WTC11 (cell line): ENCODE measurements around the gene CCDC88B. TPM values are rescaled to one million over a fixed set of nuclear protein-coding genes. Genes with fewer than 3 reads are reported as not detected.

Source experiments
- CBFB ChIP-seq: sonication (generic); formaldehyde crosslinking; IDR thresholded peaks from 2 replicates; pipeline ENCODE4 v1.8.1; 2022; ENCODE audit warnings: mild to moderate bottlenecking, low read depth, missing genetic modification reagents
- CREB1 ChIP-seq: sonication (generic); formaldehyde crosslinking; IDR thresholded peaks from 2 replicates; pipeline ENCODE4 v1.8.0; 2023; ENCODE audit warnings: mild to moderate bottlenecking, missing genetic modification reagents
- EMX1 ChIP-seq: fragments of 250-450 bp; sonication (Bioruptor Pico); IDR thresholded peaks from 2 replicates; pipeline ENCODE4 v1.8.0; 2021; ENCODE audit warnings: mild to moderate bottlenecking
- IRF2 ChIP-seq: sonication (generic); formaldehyde crosslinking; IDR thresholded peaks from 2 replicates; pipeline ENCODE4 v1.8.0; 2022; ENCODE audit warnings: low read depth, missing genetic modification reagents, borderline replicate concordance
- KAT7 ChIP-seq: sonication (generic); formaldehyde crosslinking; IDR thresholded peaks from 2 replicates; pipeline ENCODE4 v1.8.1; 2023; ENCODE audit warnings: missing genetic modification reagents, mild to moderate bottlenecking, borderline replicate concordance
- MXD4 ChIP-seq: fragments of 250-450 bp; sonication (Bioruptor Pico); IDR thresholded peaks from 2 replicates; pipeline ENCODE4 v1.8.0; 2021; ENCODE audit warnings: mild to moderate bottlenecking, moderate library complexity, borderline replicate concordance
- MYBL2 ChIP-seq: sonication (generic); formaldehyde crosslinking; IDR thresholded peaks from 2 replicates; pipeline ENCODE4 v1.8.1; 2023; ENCODE audit warnings: mild to moderate bottlenecking, moderate library complexity, missing genetic modification reagents
- NFYB ChIP-seq: sonication (generic); formaldehyde crosslinking; conservative IDR thresholded peaks from 2 replicates; pipeline ENCODE4 v1.8.0; 2022; ENCODE audit warnings: low read depth, missing genetic modification reagents
- NR2C2 ChIP-seq: sonication (generic); formaldehyde crosslinking; IDR thresholded peaks from 2 replicates; pipeline ENCODE4 v1.8.0; 2022; ENCODE audit warnings: mild to moderate bottlenecking, missing genetic modification reagents
- OVOL2 ChIP-seq: fragments of 250-450 bp; sonication (Bioruptor Pico); IDR thresholded peaks from 2 replicates; pipeline ENCODE4 v1.9.0; 2021; ENCODE audit warnings: mild to moderate bottlenecking, borderline replicate concordance
- PRRX2 ChIP-seq: fragments of 250-450 bp; sonication (Bioruptor Pico); IDR thresholded peaks from 2 replicates; pipeline ENCODE4 v1.8.0; 2021; ENCODE audit warnings: mild to moderate bottlenecking
- SOX15 ChIP-seq: fragments of 250-450 bp; sonication (Bioruptor Pico); IDR thresholded peaks from 2 replicates; pipeline ENCODE4 v1.9.0; 2021; ENCODE audit warnings: mild to moderate bottlenecking
- SP1 ChIP-seq: sonication (generic); formaldehyde crosslinking; conservative IDR thresholded peaks from 2 replicates; pipeline ENCODE4 v1.8.1; 2022; ENCODE audit warnings: missing genetic modification reagents
- TCF7 ChIP-seq: sonication (generic); formaldehyde crosslinking; IDR thresholded peaks from 2 replicates; pipeline ENCODE4 v1.8.0; 2022; ENCODE audit warnings: mild to moderate bottlenecking, low read depth, missing genetic modification reagents, moderate library complexity
- ZNF219 ChIP-seq: sonication (generic); formaldehyde crosslinking; IDR thresholded peaks from 2 replicates; pipeline ENCODE4 v1.8.0; 2023; ENCODE audit warnings: missing genetic modification reagents, mild to moderate bottlenecking, borderline replicate concordance
- ZNF232 ChIP-seq: sonication (generic); formaldehyde crosslinking; IDR thresholded peaks from 2 replicates; pipeline ENCODE4 v1.8.0; 2022; ENCODE audit warnings: mild to moderate bottlenecking, missing genetic modification reagents
- total RNA-seq: library from RNA; stranded (reverse); gene quantifications from 3 replicates; pipeline ENCODE4 v1.2.3, GENCODE V29; 2021
- TF ChIP-seq, protein P1 (sequence below): sonication (generic); formaldehyde crosslinking; IDR thresholded peaks from 2 replicates; pipeline ENCODE4 v1.8.1; 2022; ENCODE audit warnings: missing genetic modification reagents, borderline replicate concordance
- TF ChIP-seq, protein P2 (sequence below): sonication (generic); formaldehyde crosslinking; IDR thresholded peaks from 2 replicates; pipeline ENCODE4 v1.8.1; 2023; ENCODE audit warnings: mild to moderate bottlenecking, missing genetic modification reagents, borderline replicate concordance
- TF ChIP-seq, protein P3 (sequence below): sonication (generic); formaldehyde crosslinking; IDR thresholded peaks from 2 replicates; pipeline ENCODE4 v1.8.1; 2023; ENCODE audit warnings: mild to moderate bottlenecking, missing genetic modification reagents
- TF ChIP-seq, protein P4 (sequence below): fragments of 250-450 bp; sonication (Bioruptor Pico); IDR thresholded peaks from 2 replicates; pipeline ENCODE4 v2.1.2; 2022; ENCODE audit warnings: mild to moderate bottlenecking, moderate library complexity
- TF ChIP-seq, protein P5 (sequence below): sonication (generic); formaldehyde crosslinking; IDR thresholded peaks from 2 replicates; pipeline ENCODE4 v1.8.0; 2022; ENCODE audit warnings: mild to moderate bottlenecking, missing genetic modification reagents
- TF ChIP-seq, protein P6 (sequence below): sonication (generic); formaldehyde crosslinking; IDR thresholded peaks from 2 replicates; pipeline ENCODE4 v1.8.1; 2023; ENCODE audit warnings: mild to moderate bottlenecking, missing genetic modification reagents

Gene CCDC88B
- total RNA-seq, 1 experiment from 2014 or later, result 17.0 TPM

DNA sequence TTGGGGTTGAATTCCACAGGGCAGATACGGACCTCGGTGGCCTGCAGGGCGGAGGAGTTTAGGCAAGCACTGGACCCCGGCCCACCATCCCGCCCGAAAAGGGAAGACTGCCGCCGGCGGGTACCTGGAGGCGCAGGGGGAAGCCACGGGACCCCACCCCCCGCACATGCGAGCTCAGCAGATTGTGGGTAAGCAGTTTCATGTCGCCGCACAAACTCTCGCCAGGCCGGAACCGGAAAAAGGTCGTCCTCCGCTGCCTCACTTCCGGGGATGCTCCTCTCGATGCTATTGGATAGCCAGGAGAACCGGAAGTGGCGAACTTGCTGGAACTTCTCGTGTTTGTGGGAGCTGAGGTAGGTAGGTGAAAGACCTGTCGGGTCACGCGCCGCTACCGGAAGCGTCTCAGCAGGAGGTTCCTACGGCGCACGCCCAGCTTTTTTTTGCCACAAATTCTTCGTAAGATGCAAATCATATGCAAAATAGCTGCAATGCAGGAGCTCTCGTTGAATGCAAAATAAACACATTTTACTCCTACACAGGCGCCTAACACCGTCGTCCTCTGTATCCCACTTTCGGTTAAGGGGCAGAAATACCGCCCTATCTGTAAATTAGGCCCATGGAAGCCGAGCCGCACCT is 22.6 kb upstream of the CCDC88B start, which contains the start of gene TRMT112 (continued):
- TF ChIP-seq, protein P1, sequence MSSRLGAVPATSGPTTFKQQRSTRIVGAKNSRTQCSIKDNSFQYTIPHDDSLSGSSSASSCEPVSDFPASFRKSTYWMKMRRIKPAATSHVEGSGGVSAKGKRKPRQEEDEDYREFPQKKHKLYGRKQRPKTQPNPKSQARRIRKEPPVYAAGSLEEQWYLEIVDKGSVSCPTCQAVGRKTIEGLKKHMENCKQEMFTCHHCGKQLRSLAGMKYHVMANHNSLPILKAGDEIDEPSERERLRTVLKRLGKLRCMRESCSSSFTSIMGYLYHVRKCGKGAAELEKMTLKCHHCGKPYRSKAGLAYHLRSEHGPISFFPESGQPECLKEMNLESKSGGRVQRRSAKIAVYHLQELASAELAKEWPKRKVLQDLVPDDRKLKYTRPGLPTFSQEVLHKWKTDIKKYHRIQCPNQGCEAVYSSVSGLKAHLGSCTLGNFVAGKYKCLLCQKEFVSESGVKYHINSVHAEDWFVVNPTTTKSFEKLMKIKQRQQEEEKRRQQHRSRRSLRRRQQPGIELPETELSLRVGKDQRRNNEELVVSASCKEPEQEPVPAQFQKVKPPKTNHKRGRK (CRISPR knock-in tag), result no peak
- TF ChIP-seq, protein P2, sequence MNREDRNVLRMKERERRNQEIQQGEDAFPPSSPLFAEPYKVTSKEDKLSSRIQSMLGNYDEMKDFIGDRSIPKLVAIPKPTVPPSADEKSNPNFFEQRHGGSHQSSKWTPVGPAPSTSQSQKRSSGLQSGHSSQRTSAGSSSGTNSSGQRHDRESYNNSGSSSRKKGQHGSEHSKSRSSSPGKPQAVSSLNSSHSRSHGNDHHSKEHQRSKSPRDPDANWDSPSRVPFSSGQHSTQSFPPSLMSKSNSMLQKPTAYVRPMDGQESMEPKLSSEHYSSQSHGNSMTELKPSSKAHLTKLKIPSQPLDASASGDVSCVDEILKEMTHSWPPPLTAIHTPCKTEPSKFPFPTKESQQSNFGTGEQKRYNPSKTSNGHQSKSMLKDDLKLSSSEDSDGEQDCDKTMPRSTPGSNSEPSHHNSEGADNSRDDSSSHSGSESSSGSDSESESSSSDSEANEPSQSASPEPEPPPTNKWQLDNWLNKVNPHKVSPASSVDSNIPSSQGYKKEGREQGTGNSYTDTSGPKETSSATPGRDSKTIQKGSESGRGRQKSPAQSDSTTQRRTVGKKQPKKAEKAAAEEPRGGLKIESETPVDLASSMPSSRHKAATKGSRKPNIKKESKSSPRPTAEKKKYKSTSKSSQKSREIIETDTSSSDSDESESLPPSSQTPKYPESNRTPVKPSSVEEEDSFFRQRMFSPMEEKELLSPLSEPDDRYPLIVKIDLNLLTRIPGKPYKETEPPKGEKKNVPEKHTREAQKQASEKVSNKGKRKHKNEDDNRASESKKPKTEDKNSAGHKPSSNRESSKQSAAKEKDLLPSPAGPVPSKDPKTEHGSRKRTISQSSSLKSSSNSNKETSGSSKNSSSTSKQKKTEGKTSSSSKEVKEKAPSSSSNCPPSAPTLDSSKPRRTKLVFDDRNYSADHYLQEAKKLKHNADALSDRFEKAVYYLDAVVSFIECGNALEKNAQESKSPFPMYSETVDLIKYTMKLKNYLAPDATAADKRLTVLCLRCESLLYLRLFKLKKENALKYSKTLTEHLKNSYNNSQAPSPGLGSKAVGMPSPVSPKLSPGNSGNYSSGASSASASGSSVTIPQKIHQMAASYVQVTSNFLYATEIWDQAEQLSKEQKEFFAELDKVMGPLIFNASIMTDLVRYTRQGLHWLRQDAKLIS (CRISPR knock-in tag), result no peak
- TF ChIP-seq NR2C2 (CRISPR knock-in tag) (no peak), PRRX2 (CRISPR knock-in tag) (no peak), SOX15 (CRISPR knock-in tag) (no peak), CBFB (CRISPR knock-in tag) (no peak), NFYB (CRISPR knock-in tag) (peak; percentile 68), SP1 (CRISPR knock-in tag) (no peak), ZNF232 (0 out of 2 replicates have a peak, but pooled peaks have one; percentile 70), OVOL2 (CRISPR knock-in tag) (no peak), IRF2 (CRISPR knock-in tag) (no peak), MXD4 (CRISPR knock-in tag) (no peak), TCF7 (no peak), MYBL2 (CRISPR knock-in tag) (no peak), ZNF219 (CRISPR knock-in tag) (0 out of 2 replicates have a peak, but pooled peaks have one; percentile 47), CREB1 (CRISPR knock-in tag) (0 out of 2 replicates have a peak, but pooled peaks have one; percentile 20), EMX1 (CRISPR knock-in tag) (no peak), KAT7 (CRISPR knock-in tag) (no peak; the same call in 1 of the 2 replicates)
- TF ChIP-seq, protein P3, sequence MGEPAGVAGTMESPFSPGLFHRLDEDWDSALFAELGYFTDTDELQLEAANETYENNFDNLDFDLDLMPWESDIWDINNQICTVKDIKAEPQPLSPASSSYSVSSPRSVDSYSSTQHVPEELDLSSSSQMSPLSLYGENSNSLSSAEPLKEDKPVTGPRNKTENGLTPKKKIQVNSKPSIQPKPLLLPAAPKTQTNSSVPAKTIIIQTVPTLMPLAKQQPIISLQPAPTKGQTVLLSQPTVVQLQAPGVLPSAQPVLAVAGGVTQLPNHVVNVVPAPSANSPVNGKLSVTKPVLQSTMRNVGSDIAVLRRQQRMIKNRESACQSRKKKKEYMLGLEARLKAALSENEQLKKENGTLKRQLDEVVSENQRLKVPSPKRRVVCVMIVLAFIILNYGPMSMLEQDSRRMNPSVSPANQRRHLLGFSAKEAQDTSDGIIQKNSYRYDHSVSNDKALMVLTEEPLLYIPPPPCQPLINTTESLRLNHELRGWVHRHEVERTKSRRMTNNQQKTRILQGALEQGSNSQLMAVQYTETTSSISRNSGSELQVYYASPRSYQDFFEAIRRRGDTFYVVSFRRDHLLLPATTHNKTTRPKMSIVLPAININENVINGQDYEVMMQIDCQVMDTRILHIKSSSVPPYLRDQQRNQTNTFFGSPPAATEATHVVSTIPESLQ (CRISPR knock-in tag), result no peak
- TF ChIP-seq, protein P4, sequence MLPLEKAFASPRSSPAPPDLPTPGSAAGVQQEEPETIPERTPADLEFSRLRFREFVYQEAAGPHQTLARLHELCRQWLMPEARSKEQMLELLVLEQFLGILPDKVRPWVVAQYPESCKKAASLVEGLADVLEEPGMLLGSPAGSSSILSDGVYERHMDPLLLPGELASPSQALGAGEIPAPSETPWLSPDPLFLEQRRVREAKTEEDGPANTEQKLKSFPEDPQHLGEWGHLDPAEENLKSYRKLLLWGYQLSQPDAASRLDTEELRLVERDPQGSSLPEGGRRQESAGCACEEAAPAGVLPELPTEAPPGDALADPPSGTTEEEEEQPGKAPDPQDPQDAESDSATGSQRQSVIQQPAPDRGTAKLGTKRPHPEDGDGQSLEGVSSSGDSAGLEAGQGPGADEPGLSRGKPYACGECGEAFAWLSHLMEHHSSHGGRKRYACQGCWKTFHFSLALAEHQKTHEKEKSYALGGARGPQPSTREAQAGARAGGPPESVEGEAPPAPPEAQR (CRISPR knock-in tag), result no peak
- TF ChIP-seq, protein P5, sequence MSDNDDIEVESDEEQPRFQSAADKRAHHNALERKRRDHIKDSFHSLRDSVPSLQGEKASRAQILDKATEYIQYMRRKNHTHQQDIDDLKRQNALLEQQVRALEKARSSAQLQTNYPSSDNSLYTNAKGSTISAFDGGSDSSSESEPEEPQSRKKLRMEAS (CRISPR knock-in tag), result peak; percentile 85
- TF ChIP-seq, protein P6, sequence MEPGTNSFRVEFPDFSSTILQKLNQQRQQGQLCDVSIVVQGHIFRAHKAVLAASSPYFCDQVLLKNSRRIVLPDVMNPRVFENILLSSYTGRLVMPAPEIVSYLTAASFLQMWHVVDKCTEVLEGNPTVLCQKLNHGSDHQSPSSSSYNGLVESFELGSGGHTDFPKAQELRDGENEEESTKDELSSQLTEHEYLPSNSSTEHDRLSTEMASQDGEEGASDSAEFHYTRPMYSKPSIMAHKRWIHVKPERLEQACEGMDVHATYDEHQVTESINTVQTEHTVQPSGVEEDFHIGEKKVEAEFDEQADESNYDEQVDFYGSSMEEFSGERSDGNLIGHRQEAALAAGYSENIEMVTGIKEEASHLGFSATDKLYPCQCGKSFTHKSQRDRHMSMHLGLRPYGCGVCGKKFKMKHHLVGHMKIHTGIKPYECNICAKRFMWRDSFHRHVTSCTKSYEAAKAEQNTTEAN, result 0 out of 2 replicates have a peak, but pooled peaks have one; percentile 34
- TF ChIP-seq, all 79 proteins: peak for 18
